Measurements from ENCODE around the gene MRPS15. TPM values are rescaled to one million over a fixed set of nuclear protein-coding genes. Genes with fewer than 3 reads are reported as not detected.

Gene MRPS15
- total and polyA plus RNA-seq, 9 donors, result 30.9 to 83.5 (median 38.0) TPM

- no peak for TF ChIP-seq POLR2A (IDR thresholded peaks at IDR 0.05)
- TF ChIP-seq CTCF (IDR thresholded peaks at IDR 0.05), result no peak
- TF ChIP-seq EP300 (IDR thresholded peaks at IDR 0.05), result no peak
- Histone ChIP-seq H3K4me1 (ENCODE audit: insufficient read depth) (no peaks in the 10 kb centered on the region), H3K9me3 (no peaks in the 10 kb centered on the region), H3K36me3 (no peaks in the 10 kb centered on the region), H3K27me3 (no peaks in the 10 kb centered on the region), H3K27ac (no peak overlapping the region), H3K4me3 (no peak overlapping the region)
- intact Hi-C loops (cut with DNase I), result no loop called here
- no peak for DNase-seq
Observed at GRCh38 chr1:36456391-36456928, 7.7 kb downstream of the MRPS15 start.

- no peak for TF ChIP-seq EP300 (IDR thresholded peaks at IDR 0.05)
- no peak for TF ChIP-seq POLR2A (IDR thresholded peaks at IDR 0.05)
- TF ChIP-seq CTCF (IDR thresholded peaks at IDR 0.05), result no peak
- Histone ChIP-seq H3K4me1 (ENCODE audit: insufficient read depth) (no peaks in the 10 kb centered on the region), H3K36me3 (no peaks in the 10 kb centered on the region), H3K27ac (no peak overlapping the region), H3K27me3 (no peaks in the 10 kb centered on the region), H3K9me3 (no peaks in the 10 kb centered on the region), H3K4me3 (no peak overlapping the region)
- intact Hi-C loops (cut with DNase I), result no loop called here
- WGBS, 3 donors, result 54 to 61% (median 55%) methylated on average over 1 of the region's 1 CpG
- DNase-seq, result no peak
Observed at GRCh38 chr1:36455386-36455785, 8.8 kb downstream of the MRPS15 start.

GRCh38 chr1:36453600-36454388, 10.4 kb downstream of the MRPS15 start:
- Histone ChIP-seq H3K4me1 (ENCODE audit: insufficient read depth) (no peaks in the 10 kb centered on the region), H3K4me3 (no peak overlapping the region), H3K36me3 (no peaks in the 10 kb centered on the region), H3K27ac (no peak overlapping the region), H3K9me3 (no peaks in the 10 kb centered on the region), H3K27me3 (no peaks in the 10 kb centered on the region)
- TF ChIP-seq EP300 (IDR thresholded peaks at IDR 0.05) (no peak), CTCF (IDR thresholded peaks at IDR 0.05) (no peak)
- DNase-seq, result no peak
- WGBS, 3 donors, result 91 to 92% (median 91%) methylated on average over 6 of the region's 6 CpGs
- intact Hi-C loops (cut with DNase I), result no loop called here

GRCh38 chr1:36453051-36453450, 11.1 kb downstream of the MRPS15 start:
- intact Hi-C loops (cut with DNase I), result no loop called here
- H3K27ac ChIP-seq, result no peak overlapping the region
- no peaks in the 10 kb centered on the region for H3K9me3 ChIP-seq
- no peaks in the 10 kb centered on the region for H3K27me3 ChIP-seq
- 87 to 97% (median 92%) methylated on average over 3 of the region's 3 CpGs for WGBS, 3 donors
- H3K4me3 ChIP-seq, result no peak overlapping the region
- H3K36me3 ChIP-seq, result no peaks in the 10 kb centered on the region
- TF ChIP-seq POLR2A (IDR thresholded peaks at IDR 0.05) (no peak), CTCF (IDR thresholded peaks at IDR 0.05) (no peak), EP300 (IDR thresholded peaks at IDR 0.05) (no peak)
- DNase-seq, result no peak
- no peaks in the 10 kb centered on the region for H3K4me1 ChIP-seq (ENCODE audit: insufficient read depth)
